HG02642 (cell line): ENCODE results near the gene ZNF433.
A peak's percentile ranks its signal among the peaks of the same experiment; 100 is the strongest.
"Not testable (repeated sequence)": the region's sequence is repeated elsewhere in the genome, so short reads cannot be mapped to it uniquely, and the experiment has no call there.

Source experiments
- ATAC-seq: cut with Tn5 transposase; IDR thresholded peaks from one replicate; pipeline ENCODE4 v1.9.1; 2021; ENCODE audit warnings: mild to moderate bottlenecking; ENCODE audit not compliant: unreplicated experiment, poor library complexity

ZNF433 gene

DNA sequence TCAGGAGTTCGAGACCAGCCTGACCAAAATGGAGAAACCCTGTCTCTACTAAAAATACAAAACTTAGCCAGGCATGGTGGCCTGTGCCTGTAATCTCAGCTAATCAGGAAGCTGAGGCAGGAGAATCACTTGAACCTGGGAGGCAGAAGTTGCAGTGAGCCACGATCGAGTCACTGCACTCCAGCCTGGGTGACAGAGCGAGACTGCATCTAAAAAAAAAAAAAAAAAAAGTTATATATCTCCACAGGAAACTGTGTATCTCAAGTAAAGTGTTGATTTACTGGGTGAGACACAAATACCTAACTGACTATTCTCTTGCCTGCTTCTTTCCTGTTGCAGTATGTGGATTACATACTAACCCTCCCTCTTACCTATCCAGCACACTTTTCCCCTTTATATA lies 43.6 kb downstream of the ZNF433 start:
- not testable (repeated sequence) for ATAC-seq

DNA sequence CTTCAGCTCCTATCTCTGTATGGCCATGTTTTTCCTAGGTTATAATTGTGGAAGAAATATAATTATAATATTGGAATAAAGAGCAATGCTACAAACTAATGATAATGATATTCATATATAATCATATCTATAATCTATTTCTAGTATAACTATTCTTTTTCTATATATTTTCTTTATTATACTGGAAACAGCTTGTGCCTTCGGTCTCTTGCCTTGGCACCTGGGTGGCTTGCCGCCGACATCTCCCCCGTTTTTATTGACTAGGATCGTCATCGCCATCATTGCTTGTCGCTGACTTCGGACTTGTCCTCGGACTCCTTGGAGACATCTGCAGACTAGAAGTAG lies 46.4 kb downstream of the ZNF433 start:
- no peak for ATAC-seq

DNA sequence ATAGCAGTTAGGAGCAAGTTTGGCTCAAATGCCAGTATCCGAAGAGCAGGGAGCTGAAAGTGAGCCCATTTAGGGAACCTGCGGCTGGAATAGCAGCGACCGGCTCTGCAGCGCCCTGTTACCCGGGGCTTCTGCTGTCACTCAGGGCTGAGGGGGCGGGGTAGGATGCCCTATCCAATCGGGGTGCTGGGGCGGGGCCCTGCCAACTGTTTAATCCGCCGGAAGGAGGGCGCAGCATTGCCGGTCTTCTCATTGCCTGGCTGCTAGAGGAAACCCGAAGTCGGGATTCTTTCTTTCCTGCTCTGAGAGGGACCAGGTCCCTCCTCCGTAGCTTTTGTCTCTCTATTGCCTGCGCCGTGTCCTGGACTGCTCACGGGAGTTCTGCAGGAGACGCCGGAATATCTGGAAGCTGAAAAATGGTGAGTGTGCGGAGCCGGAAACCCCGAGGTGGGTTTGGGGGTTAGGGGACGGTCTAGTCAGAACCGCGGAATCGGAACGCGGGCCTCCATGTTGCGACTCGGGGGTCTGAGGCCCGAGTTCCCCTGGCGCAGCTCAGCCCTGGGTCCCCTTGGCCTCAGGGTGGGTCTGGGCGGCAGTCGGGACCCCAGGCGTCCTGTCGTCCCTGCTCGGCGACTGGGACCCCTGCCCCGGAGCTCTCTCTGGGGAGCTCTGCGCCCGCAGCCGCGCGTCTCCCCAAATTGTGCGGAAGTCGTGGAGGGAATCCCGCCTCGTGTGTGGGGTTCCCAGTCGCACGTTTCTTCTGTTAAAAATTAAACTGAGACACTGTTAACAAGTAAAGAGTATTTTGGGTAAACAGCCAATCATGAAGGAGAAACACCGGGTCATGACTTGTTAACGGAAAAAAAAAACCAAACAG lies 47.8 kb downstream of the ZNF433 start:
- ATAC-seq, result peak; percentile 87

DNA sequence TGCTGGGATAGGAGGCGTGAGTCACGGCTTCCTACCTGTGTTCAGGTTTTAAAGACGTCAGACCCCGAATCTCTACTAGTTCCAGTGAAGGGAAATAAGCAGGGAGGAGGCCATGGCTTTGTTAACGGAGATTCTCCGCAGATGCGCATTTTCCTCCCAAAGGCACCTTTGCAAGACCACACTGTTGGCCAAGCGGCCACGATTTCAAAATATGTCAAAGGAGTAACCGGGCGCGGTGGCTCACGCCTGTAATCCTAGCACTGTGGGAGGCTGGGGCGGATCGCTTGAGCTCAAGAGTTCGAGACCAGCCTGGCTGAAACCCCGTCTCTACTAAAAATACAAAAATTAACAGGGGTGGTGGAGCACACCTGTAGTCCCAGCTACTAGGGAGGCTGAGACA lies 48.7 kb downstream of the ZNF433 start:
- no peak for ATAC-seq

DNA sequence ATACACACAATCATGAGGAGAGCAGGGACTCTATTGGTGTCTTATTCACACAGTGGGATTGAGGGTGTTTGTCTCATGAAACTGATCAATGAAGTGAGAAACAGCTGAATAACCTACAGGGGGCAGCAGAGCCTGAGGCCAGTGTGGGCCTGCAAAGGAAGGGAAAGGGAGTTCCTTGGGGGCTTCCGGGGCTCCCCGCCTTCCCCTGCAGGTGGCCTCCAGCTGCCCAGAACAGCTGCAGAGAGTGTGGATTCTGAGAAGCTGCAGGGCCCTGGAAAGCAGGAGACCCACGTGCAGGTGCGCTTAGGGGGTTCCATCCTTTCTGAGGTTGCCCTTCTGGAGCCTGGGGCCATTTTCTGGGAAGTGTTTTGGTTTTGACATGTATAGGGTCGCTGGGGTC lies 50.5 kb downstream of the ZNF433 start:
- ATAC-seq, result no peak

DNA sequence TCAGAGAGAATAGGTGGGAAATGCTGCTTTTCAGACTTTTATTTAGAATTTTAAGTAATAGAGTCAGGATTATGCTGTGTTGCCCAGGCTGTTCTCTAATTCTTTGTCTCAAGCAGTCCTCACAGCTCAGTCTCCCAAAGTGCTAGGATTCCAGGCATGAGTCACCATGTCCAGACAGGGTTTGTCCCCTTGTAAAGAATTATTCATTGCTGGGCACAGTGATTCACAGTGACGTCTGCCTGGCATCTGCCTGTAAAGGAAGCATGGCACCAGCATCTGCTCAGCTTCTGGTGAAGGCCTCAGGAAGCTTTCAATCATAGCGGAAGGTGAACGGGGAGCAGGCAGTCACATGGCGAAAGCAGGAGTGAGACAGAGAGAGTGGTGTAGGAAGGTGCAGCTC lies 53.0 kb downstream of the ZNF433 start:
- ATAC-seq, result no peak

DNA sequence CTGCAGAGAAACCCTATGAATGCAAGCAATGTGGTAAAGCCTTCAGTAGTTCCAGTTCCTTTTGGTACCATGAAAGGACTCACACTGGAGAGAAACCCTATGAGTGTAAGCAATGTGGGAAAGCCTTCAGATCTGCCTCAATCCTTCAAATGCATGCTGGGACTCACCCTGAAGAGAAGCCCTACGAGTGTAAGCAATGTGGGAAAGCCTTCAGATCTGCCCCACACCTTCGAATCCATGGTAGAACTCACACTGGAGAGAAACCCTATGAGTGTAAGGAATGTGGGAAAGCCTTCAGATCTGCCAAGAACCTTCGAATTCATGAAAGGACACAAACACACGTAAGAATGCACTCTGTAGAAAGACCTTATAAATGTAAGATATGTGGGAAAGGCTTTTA lies 56.0 kb downstream of the ZNF433 start:
- no peak for ATAC-seq

DNA sequence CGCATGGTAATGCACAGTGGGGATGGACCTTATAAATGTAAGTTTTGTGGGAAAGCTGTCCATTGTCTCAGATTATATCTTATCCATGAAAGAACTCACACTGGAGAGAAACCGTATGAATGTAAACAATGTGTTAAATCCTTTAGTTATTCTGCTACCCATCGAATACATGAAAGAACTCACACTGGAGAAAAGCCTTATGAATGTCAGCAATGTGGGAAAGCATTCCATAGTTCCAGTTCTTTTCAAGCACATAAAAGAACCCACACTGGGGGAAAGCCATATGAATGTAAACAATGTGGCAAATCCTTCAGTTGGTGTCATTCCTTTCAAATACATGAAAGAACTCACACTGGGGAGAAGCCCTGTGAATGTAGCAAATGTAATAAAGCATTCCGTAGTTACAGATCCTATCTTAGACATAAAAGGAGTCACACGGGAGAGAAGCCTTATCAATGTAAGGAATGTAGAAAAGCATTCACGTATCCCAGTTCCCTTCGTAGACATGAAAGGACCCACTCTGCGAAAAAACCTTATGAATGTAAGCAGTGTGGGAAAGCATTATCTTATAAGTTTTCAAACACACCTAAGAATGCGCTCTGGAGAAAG lies 56.9 kb downstream of the ZNF433 start:
- ATAC-seq, result no peak

DNA sequence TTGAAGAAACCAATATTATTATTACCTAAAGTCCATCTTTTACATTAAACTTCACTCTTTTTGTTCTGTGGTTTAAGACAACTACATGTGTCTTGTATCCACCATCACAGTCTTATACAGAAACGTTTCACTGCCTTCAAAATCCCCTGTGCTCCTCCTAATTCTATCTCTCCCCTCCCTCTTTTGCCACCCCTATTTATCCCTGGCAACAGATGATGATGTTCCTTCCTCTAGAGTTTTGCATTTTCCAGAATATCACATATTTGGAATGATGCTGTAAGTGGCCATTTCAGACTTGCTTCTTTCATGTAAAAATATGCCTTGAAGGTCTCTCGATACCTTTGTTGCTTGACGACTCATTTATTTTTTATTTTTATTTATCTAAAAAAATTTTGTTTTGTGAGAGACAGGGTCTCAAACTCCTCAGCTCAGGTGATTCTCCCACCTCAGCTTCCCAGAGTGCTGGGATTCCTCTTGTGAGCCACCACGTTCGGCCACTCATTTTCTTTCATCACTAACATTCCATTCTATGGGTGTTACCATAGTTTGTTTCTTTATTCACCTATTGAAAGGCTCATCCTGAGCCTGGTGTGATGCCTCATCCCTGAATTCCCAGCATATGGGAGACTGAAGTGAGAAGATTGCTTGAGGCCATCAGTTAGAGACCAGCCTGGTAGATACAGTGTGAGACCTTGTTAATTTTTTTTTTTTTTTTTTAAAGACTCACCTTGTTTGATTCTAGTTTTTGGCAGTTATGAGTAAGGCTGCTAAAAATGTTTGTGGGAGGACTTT lies 62.3 kb downstream of the ZNF433 start:
- ATAC-seq, result no peak

DNA sequence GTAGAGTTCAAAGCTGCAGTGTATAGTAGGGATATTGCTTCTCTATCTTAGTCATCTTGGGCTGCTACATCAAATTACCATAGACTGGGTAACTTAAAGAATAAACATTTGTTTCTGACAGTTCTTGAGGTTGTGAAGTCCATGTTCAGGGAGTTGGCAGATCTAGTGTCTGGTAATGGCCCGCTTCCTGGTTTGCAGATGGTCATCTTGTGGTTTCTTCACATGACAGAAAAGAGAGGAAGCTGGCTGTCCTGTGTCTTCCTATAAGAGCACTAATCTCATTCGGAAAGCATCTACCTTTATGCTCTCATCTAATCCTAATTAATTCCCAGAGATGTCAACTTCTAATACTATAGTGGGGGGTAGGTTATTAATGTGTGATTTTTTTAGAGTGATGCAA lies 64.4 kb downstream of the ZNF433 start:
- no peak for ATAC-seq

DNA sequence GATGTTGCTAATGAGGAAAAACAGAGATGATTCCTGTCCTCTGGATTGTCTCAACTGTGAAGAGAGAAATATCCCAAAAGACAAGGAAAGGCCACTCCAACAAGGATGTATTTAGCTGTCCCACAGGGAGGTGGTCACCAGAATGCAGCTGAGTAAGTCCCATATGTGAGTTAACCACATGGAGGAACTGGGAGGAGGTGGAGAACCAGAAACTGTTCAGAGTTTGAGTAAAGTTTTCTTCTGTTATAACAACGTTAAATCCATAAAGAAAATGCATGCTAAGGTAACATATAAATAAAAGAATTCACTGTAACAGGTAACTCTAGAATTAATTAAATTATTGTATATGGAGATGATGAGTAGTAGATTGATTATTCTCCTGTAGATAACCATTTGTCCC lies 65.3 kb downstream of the ZNF433 start:
- ATAC-seq, result no peak

DNA sequence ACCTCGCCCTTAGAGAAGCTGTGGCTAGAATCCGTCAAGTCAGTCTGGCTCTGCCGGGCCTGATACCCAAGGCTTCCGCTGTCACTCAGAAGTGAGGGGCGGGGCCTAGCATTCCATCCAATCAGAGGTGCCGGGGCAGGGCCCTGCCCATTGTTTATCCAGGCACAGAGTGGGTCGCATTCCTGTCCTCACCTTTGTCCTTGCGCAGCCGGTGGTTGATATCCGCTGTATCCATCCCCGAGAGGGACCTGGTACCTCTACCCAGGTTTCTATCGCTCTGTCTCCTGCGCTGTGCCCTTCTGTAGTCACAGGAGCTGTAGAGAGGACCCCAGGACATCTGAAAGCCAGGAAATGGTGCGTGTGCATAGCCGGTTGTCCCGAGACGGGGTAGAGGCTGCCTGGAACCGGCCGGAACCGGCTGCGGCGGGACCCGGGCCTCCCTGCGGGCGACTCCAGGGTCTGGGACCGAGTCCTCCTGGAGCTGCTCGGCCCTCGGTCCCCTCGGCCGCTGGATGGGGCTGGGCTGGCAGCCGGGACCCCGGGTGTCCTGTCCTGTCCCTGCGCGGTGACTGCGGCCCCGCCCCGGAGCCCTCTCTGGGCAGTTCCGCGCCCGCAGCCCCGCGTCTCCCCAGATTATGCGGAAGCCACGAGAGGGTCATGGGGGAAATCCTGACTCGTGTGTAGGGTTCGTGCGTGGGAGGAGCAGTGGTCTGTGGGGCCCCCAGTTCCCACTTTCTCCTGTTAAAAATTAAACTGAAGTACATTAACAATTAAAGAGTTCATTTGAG lies 70.4 kb downstream of the ZNF433 start, which contains the start of gene ZNF763:
TSS of gene ZNF763 (plus strand) at position 183 of the 788 bp plus-strand sequence. CDS start at position 352, 169 bp downstream.
- ATAC-seq, result peak; percentile 92
